WTC11 (cell line): ENCODE results near the gene MICA. TPM values are rescaled to one million over a fixed set of nuclear protein-coding genes. Genes with fewer than 3 reads are reported as not detected.

Source experiments
- ATAC-seq: fragments of 200-7000 bp; cut with Tn5 transposase; 2 replicates; pipeline ENCODE4 v1.10.0; 2021; ENCODE audit warnings: mild to moderate bottlenecking, moderate library complexity
- CTCF ChIA-PET: fragments of 300-600 bp; sonication (Branson Sonifier 250); formaldehyde crosslinking; loops from one replicate; lab custom pipeline; 2021; ENCODE audit warnings: antibody characterized with exemption; lab: Charles Lee
- POLR2A ChIA-PET: fragments of 350-600 bp; sonication (Branson Sonifier 250); formaldehyde crosslinking; loops from one replicate; lab custom pipeline; 2021; ENCODE audit warnings: antibody characterized with exemption; lab: Charles Lee
- DNase-seq: peaks from one replicate; pipeline ENCODE4 v3.0.0; 2021; ENCODE audit warnings: low spot score
- H3K27ac Mint-ChIP-seq: 2 replicates; pipeline ENCODE4 v1.8.0; 2021; ENCODE audit warnings: mixed read lengths
- H3K27me3 Mint-ChIP-seq: 2 replicates; pipeline ENCODE4 v1.8.0; 2021; ENCODE audit warnings: low read depth, mild to moderate bottlenecking, moderate library complexity, mixed read lengths
- H3K36me3 Mint-ChIP-seq: 2 replicates; pipeline ENCODE4 v1.8.0; 2021; ENCODE audit warnings: mixed read lengths
- H3K4me1 Mint-ChIP-seq: 2 replicates; pipeline ENCODE4 v1.8.0; 2022; ENCODE audit warnings: mixed read lengths
- H3K4me3 Mint-ChIP-seq: 2 replicates; pipeline ENCODE4 v1.8.0; 2021; ENCODE audit warnings: mild to moderate bottlenecking, moderate library complexity, mixed read lengths
- H3K9me3 Mint-ChIP-seq: 2 replicates; pipeline ENCODE4 v1.8.0; 2021; ENCODE audit warnings: mixed read lengths
- ATF2 ChIP-seq: sonication (generic); formaldehyde crosslinking; IDR thresholded peaks from 2 replicates; pipeline ENCODE4 v1.8.1; 2022; ENCODE audit warnings: low read depth, missing genetic modification reagents, borderline replicate concordance
- CREM ChIP-seq: sonication (generic); formaldehyde crosslinking; IDR thresholded peaks from 2 replicates; pipeline ENCODE4 v1.8.1; 2022; ENCODE audit warnings: mild to moderate bottlenecking, missing genetic modification reagents, moderate library complexity
- E2F5 ChIP-seq: sonication (generic); formaldehyde crosslinking; IDR thresholded peaks from 2 replicates; pipeline ENCODE4 v1.8.1; 2022; ENCODE audit warnings: mild to moderate bottlenecking, moderate library complexity, missing genetic modification reagents
- EMX1 ChIP-seq: fragments of 250-450 bp; sonication (Bioruptor Pico); IDR thresholded peaks from 2 replicates; pipeline ENCODE4 v1.8.0; 2021; ENCODE audit warnings: mild to moderate bottlenecking
- ESRRA ChIP-seq: sonication (generic); formaldehyde crosslinking; IDR thresholded peaks from 2 replicates; pipeline ENCODE4 v1.8.1; 2022; ENCODE audit warnings: mild to moderate bottlenecking, missing genetic modification reagents, borderline replicate concordance
- FOXJ3 ChIP-seq: sonication (generic); formaldehyde crosslinking; IDR thresholded peaks from 2 replicates; pipeline ENCODE4 v1.9.0; 2021; ENCODE audit warnings: missing genetic modification reagents, mild to moderate bottlenecking, borderline replicate concordance
- FOXP1 ChIP-seq: sonication (generic); formaldehyde crosslinking; IDR thresholded peaks from 2 replicates; pipeline ENCODE4 v1.8.0; 2022; ENCODE audit warnings: missing genetic modification reagents, mild to moderate bottlenecking, moderate library complexity, borderline replicate concordance
- GRHL2 ChIP-seq: fragments of 250-450 bp; sonication (Bioruptor Pico); IDR thresholded peaks from 2 replicates; pipeline ENCODE4 v1.8.0; 2022; ENCODE audit warnings: mild to moderate bottlenecking, moderate library complexity; ENCODE audit not compliant: insufficient replicate concordance, severe bottlenecking
- MXD4 ChIP-seq: fragments of 250-450 bp; sonication (Bioruptor Pico); IDR thresholded peaks from 2 replicates; pipeline ENCODE4 v1.8.0; 2021; ENCODE audit warnings: mild to moderate bottlenecking, moderate library complexity, borderline replicate concordance
- MYBL2 ChIP-seq: sonication (generic); formaldehyde crosslinking; IDR thresholded peaks from 2 replicates; pipeline ENCODE4 v1.8.1; 2023; ENCODE audit warnings: mild to moderate bottlenecking, moderate library complexity, missing genetic modification reagents
- NFE2L1 ChIP-seq: sonication (generic); formaldehyde crosslinking; IDR thresholded peaks from 2 replicates; pipeline ENCODE4 v1.8.1; 2023; ENCODE audit warnings: missing genetic modification reagents
- NFYB ChIP-seq: sonication (generic); formaldehyde crosslinking; conservative IDR thresholded peaks from 2 replicates; pipeline ENCODE4 v1.8.0; 2022; ENCODE audit warnings: low read depth, missing genetic modification reagents
- PRRX2 ChIP-seq: fragments of 250-450 bp; sonication (Bioruptor Pico); IDR thresholded peaks from 2 replicates; pipeline ENCODE4 v1.8.0; 2021; ENCODE audit warnings: mild to moderate bottlenecking
- RORB ChIP-seq: fragments of 250-450 bp; sonication (Bioruptor Pico); IDR thresholded peaks from 2 replicates; pipeline ENCODE4 v1.9.0; 2021; ENCODE audit warnings: mild to moderate bottlenecking
- TCF7 ChIP-seq: sonication (generic); formaldehyde crosslinking; IDR thresholded peaks from 2 replicates; pipeline ENCODE4 v1.8.0; 2022; ENCODE audit warnings: mild to moderate bottlenecking, low read depth, missing genetic modification reagents, moderate library complexity
- TEAD1 ChIP-seq: sonication (generic); formaldehyde crosslinking; IDR thresholded peaks from 2 replicates; pipeline ENCODE4 v1.8.0; 2022; ENCODE audit warnings: mild to moderate bottlenecking, missing genetic modification reagents
- ZBTB21 ChIP-seq: sonication (generic); formaldehyde crosslinking; IDR thresholded peaks from 2 replicates; pipeline ENCODE4 v1.8.1; 2023; ENCODE audit warnings: mild to moderate bottlenecking, missing genetic modification reagents, borderline replicate concordance
- ZNF396 ChIP-seq: fragments of 250-450 bp; sonication (Bioruptor Pico); IDR thresholded peaks from 2 replicates; pipeline ENCODE4 v1.8.0; 2021; ENCODE audit warnings: mild to moderate bottlenecking, moderate library complexity, borderline replicate concordance
- ZNF423 ChIP-seq: fragments of 250-450 bp; sonication (Bioruptor Pico); IDR thresholded peaks from 2 replicates; pipeline ENCODE4 v2.1.2; 2022; ENCODE audit warnings: mild to moderate bottlenecking, moderate library complexity
- ZNF425 ChIP-seq: fragments of 250-450 bp; sonication (Bioruptor Pico); conservative IDR thresholded peaks from 2 replicates; pipeline ENCODE4 v1.9.0; 2021; ENCODE audit warnings: mild to moderate bottlenecking
- total RNA-seq: library from RNA; stranded (reverse); gene quantifications from 3 replicates; pipeline ENCODE4 v1.2.3, GENCODE V29; 2021
- TF ChIP-seq, protein P1 (sequence below): fragments of 250-450 bp; sonication (Bioruptor Pico); IDR thresholded peaks from 2 replicates; pipeline ENCODE4 v1.9.0; 2021; ENCODE audit warnings: moderate library complexity, mild to moderate bottlenecking, inconsistent platforms, borderline replicate concordance
- TF ChIP-seq, protein P2 (sequence below): fragments of 250-450 bp; sonication (Bioruptor Pico); IDR thresholded peaks from 2 replicates; pipeline ENCODE4 v1.9.0; 2021; ENCODE audit warnings: mild to moderate bottlenecking
- TF ChIP-seq, protein P3 (sequence below): sonication (generic); formaldehyde crosslinking; IDR thresholded peaks from 2 replicates; pipeline ENCODE4 v1.8.0; 2022; ENCODE audit warnings: mild to moderate bottlenecking, missing genetic modification reagents
- TF ChIP-seq, protein P4 (sequence below): sonication (generic); formaldehyde crosslinking; IDR thresholded peaks from 2 replicates; pipeline ENCODE4 v1.8.1; 2023; ENCODE audit warnings: mild to moderate bottlenecking, missing genetic modification reagents, moderate library complexity
- TF ChIP-seq, protein P5 (sequence below): fragments of 250-450 bp; sonication (Bioruptor Pico); IDR thresholded peaks from 2 replicates; pipeline ENCODE4 v1.9.0; 2021; ENCODE audit warnings: mild to moderate bottlenecking
- TF ChIP-seq, protein P6 (sequence below): sonication (generic); formaldehyde crosslinking; IDR thresholded peaks from 2 replicates; pipeline ENCODE4 v1.8.0; 2022; ENCODE audit warnings: mild to moderate bottlenecking, missing genetic modification reagents

The MICA gene
- total RNA-seq, 1 experiment from 2014 or later = 12.9 TPM

DNA sequence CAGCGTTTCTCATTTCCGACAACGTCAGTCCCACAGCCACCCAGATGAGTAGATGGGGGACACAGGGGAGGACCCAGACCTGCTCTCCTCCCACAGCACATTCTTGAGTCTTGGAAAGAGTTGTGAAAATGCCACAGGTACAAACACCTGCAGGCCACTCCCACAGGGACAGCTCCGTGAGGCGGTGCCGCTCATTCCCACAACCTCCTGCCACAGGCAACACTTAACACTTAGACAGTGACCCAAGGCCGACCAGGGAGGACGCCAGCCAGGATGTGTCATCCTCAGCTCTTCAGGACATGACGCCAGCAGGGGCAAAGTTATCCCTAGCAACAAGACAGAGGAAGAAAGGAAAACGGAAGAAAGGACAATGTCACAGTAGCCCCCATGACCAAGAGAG, 23.5 kb upstream of the MICA start (continued):
- TF ChIP-seq, protein P1, sequence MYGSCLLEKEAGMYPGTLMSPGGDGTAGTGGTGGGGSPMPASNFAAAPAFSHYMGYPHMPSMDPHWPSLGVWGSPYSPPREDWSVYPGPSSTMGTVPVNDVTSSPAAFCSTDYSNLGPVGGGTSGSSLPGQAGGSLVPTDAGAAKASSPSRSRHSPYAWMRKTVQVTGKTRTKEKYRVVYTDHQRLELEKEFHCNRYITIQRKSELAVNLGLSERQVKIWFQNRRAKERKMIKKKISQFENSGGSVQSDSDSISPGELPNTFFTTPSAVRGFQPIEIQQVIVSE (CRISPR knock-in tag) = no peak
- TF ChIP-seq MYBL2 (CRISPR knock-in tag) (no peak), NFYB (CRISPR knock-in tag) (no peak), GRHL2 (CRISPR knock-in tag) (no peak), ZNF425 (no peak), E2F5 (CRISPR knock-in tag) (no peak), FOXP1 (CRISPR knock-in tag) (no peak), MXD4 (no peak)
- TF ChIP-seq, protein P2, sequence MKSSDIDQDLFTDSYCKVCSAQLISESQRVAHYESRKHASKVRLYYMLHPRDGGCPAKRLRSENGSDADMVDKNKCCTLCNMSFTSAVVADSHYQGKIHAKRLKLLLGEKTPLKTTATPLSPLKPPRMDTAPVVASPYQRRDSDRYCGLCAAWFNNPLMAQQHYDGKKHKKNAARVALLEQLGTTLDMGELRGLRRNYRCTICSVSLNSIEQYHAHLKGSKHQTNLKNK (CRISPR knock-in tag) = no peak

DNA sequence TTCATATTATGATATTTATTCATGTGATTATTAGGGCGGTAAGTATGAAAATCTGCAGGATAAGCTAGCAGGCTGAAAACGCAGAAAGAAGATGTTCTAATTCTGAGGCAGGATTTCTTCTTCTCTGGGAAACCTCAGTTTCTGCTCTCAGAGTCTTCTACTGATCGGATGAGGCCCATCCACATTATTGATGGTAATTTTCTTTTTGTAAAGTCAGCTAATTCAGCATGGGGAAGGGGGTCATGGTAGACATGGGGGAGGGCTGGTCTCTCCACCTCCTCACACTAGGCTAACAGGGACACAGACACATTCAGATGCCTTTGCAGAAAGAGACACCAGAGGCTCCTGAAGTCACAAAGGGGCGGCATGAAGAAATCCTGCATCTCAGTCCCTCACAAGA, 21.7 kb upstream of the MICA start:
- H3K9me3 Mint-ChIP-seq = no peaks in the 10 kb centered on the region
- ChIA-PET POLR2A (no interaction called here), CTCF (interaction anchor here (0.5 to 4.3 kb wide), 4 partner anchors 15 to 61 kb away, joined by 4 to 19 read pairs (median 6); no protein-coding TSS in a partner anchor)

More for the DNA sequence above, 21.7 kb upstream of the MICA start:
- Mint-ChIP-seq H3K4me3 (no peak overlapping the region), H3K27ac (no peak overlapping the region), H3K36me3 (no peaks in the 10 kb centered on the region), H3K4me1 (no peaks in the 10 kb centered on the region), H3K27me3 (no peaks in the 10 kb centered on the region; the same call in 1 of the 2 replicates)
- TF ChIP-seq TCF7 = no peak
- TF ChIP-seq PRRX2 (CRISPR knock-in tag) = no peak
- TF ChIP-seq, protein P3, sequence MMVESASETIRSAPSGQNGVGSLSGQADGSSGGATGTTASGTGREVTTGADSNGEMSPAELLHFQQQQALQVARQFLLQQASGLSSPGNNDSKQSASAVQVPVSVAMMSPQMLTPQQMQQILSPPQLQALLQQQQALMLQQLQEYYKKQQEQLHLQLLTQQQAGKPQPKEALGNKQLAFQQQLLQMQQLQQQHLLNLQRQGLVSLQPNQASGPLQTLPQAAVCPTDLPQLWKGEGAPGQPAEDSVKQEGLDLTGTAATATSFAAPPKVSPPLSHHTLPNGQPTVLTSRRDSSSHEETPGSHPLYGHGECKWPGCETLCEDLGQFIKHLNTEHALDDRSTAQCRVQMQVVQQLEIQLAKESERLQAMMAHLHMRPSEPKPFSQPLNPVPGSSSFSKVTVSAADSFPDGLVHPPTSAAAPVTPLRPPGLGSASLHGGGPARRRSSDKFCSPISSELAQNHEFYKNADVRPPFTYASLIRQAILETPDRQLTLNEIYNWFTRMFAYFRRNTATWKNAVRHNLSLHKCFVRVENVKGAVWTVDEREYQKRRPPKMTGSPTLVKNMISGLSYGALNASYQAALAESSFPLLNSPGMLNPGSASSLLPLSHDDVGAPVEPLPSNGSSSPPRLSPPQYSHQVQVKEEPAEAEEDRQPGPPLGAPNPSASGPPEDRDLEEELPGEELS (CRISPR knock-in tag) = no peak
- no peak for TF ChIP-seq ATF2 (CRISPR knock-in tag)
- TF ChIP-seq, protein P4, sequence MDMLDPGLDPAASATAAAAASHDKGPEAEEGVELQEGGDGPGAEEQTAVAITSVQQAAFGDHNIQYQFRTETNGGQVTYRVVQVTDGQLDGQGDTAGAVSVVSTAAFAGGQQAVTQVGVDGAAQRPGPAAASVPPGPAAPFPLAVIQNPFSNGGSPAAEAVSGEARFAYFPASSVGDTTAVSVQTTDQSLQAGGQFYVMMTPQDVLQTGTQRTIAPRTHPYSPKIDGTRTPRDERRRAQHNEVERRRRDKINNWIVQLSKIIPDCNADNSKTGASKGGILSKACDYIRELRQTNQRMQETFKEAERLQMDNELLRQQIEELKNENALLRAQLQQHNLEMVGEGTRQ (CRISPR knock-in tag) = no peak
- TF ChIP-seq FOXP1 (CRISPR knock-in tag) = no peak
- TF ChIP-seq ZBTB21 = no peak
- TF ChIP-seq TEAD1 (CRISPR knock-in tag) = no peak
- no peak for TF ChIP-seq NFE2L1
- no peak for TF ChIP-seq EMX1 (CRISPR knock-in tag)
- TF ChIP-seq CREM (CRISPR knock-in tag) = no peak
- no peak for TF ChIP-seq RORB (CRISPR knock-in tag)
- no peak for TF ChIP-seq ZNF396
- no peak for TF ChIP-seq ZNF423
- TF ChIP-seq, protein P5, sequence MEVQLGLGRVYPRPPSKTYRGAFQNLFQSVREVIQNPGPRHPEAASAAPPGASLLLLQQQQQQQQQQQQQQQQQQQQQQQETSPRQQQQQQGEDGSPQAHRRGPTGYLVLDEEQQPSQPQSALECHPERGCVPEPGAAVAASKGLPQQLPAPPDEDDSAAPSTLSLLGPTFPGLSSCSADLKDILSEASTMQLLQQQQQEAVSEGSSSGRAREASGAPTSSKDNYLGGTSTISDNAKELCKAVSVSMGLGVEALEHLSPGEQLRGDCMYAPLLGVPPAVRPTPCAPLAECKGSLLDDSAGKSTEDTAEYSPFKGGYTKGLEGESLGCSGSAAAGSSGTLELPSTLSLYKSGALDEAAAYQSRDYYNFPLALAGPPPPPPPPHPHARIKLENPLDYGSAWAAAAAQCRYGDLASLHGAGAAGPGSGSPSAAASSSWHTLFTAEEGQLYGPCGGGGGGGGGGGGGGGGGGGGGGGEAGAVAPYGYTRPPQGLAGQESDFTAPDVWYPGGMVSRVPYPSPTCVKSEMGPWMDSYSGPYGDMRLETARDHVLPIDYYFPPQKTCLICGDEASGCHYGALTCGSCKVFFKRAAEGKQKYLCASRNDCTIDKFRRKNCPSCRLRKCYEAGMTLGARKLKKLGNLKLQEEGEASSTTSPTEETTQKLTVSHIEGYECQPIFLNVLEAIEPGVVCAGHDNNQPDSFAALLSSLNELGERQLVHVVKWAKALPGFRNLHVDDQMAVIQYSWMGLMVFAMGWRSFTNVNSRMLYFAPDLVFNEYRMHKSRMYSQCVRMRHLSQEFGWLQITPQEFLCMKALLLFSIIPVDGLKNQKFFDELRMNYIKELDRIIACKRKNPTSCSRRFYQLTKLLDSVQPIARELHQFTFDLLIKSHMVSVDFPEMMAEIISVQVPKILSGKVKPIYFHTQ = no peak
- TF ChIP-seq, protein P6, sequence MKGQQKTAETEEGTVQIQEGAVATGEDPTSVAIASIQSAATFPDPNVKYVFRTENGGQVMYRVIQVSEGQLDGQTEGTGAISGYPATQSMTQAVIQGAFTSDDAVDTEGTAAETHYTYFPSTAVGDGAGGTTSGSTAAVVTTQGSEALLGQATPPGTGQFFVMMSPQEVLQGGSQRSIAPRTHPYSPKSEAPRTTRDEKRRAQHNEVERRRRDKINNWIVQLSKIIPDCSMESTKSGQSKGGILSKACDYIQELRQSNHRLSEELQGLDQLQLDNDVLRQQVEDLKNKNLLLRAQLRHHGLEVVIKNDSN = no peak
- TF ChIP-seq ESRRA (CRISPR knock-in tag) = no peak
- TF ChIP-seq FOXJ3 = no peak
- ATAC-seq (no peak), DNase-seq (no peak)
